NCI-H1694 treated with DMSO at 0.1 percent for 48 hours (cell line): ENCODE data around the gene PALLD.
A peak's percentile ranks its signal among the peaks of the same experiment; 100 is the strongest.

ENCODE experiments used
- DNase-seq: peaks from one replicate; lab custom pipeline; 2025; lab: John Stamatoyannopoulos, UW

PALLD gene

GRCh38 chr4:168527560-168527959, 30.7 kb downstream of the PALLD start:
- DNase-seq = no peak

DNA sequence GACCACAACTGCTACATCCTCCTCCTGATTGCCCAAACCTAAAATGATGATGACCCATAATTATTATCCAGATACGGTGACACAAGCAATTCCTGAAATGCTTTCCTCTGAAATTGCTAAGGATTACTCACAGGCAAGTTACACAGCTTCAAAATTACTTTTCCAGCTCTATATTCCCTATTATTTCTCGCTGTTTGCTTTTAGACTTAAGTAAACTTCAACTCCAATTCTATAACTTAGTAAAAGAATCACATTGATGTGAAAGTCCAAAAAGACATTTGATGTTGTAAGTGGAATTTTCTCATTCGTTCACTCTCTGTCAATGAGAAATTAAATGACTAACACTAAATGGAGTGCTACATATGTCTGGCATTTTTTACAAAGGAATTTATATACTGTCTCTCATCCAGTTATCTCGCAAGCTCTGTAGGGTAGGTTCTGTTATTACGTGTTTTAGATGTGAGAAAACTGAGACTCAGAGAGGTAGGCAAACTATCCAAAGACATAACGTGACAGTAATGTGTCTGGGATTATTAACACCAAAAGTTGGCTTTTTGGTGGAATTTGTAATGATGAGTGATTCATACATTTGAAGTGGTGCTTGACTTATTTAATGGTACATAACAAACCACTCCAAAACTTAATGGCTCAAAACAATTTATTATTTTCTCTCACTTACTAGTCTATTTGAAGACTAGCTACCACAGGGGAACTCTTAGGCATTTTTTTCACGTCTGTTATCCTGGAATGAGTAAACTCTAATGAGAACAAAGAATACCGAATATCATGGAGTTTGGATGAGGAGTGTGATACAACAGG, 31.5 kb downstream of the PALLD start:
- DNase-seq = no peak

- DNase-seq = no peak
Measured at GRCh38 chr4:168529257-168529656, 32.4 kb downstream of the PALLD start.

GRCh38 chr4:168531305-168531704, 34.5 kb downstream of the PALLD start:
- DNase-seq = no peak

DNA sequence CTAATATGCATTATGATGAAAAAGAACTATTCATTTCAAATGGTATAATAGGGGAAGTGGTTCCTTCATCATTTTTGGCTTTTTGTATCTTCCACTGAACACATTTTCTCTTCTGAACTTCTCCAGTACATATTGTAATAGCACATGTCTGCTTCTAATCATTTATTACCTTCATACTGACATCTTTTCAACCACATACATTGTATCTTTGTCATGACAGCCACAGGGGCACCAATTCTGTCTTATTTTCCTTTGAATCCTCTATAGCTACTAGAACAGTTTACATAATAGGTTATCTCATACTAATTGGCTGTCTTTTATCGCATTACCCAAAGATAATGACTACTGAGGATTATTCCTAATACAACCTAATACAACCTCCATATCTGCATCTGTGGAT, 37.7 kb downstream of the PALLD start:
- no peak for DNase-seq

GRCh38 chr4:168535689-168536088, 38.8 kb downstream of the PALLD start:
- no peak for DNase-seq

DNA sequence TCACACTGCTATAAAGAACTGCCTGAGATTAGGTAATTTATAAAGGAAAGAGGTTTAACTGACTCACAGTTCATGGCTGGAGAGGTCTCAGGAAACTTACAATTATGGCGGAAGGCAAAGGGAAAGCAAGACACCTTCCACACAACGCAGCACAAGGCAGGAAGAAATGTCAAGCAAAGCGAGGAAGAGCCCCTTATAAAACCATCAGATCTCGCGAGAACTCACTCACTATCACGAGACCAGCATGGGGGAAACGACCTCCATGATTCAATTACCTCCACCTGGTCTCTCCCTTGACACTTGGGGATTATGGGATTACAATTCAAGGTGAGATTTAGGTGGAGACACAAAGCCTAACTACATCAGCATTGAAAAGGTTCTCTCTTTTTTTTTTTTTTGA, 39.6 kb downstream of the PALLD start:
- DNase-seq = no peak

- DNase-seq = no peak
Measured at GRCh38 chr4:168537086-168537485, 40.2 kb downstream of the PALLD start.

DNA sequence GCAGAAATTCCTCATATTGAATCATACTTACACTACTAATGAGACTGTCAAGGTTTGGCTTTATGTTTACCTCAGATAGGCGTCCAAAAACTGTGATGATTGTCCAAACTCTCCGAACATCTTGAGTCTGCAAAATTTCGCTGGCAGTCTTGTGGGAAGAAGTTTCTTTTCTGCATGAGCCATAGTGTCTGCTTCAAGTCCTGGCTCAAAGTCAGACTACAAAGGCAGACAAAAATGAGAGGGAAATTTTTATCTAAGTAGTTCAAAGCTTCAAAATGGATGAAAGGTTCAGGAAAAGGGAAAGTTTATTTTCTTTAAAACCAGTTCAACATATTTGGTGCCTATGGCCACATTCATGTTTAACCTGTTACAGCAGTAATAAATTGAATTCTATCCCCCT, 40.7 kb downstream of the PALLD start:
- no peak for DNase-seq

DNA sequence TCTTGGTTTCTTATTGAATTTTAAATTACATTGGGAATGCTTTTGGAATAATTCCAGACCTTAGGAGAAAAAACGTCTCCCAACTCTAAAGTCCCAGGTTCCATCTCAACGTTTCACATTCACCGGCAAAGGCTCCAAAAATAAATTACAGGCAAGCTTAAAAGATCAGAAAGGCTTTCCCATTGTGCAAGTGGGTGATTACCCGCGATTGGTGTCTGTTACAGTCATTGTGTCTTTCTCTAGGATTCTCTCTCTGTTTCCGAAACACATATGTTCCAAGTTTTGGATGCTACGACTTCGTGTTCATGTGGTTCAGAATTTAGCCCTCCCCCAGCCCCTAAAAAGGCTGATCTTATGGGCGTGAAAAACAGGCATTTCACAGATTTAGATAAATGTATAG, 41.8 kb downstream of the PALLD start:
- DNase-seq = no peak

DNA sequence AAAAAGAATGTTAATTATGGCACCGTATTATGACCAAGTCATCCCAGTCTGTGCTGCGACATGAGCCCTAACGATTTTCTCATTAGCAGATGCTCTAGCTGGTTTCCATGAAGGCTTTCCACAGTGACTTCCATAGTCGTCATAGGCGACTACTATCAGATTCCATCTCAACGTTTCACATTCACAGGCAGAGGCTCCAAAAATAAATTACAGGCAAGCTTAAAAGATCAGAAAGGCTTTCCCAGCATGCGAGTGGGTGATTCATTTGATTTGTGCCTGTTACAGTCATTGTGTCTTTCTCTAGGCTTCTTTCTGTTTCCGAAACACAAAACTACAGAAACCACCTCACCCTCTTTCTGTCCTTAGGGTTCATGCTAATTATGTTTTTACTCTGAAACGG, 43.2 kb downstream of the PALLD start:
- DNase-seq = no peak

DNA sequence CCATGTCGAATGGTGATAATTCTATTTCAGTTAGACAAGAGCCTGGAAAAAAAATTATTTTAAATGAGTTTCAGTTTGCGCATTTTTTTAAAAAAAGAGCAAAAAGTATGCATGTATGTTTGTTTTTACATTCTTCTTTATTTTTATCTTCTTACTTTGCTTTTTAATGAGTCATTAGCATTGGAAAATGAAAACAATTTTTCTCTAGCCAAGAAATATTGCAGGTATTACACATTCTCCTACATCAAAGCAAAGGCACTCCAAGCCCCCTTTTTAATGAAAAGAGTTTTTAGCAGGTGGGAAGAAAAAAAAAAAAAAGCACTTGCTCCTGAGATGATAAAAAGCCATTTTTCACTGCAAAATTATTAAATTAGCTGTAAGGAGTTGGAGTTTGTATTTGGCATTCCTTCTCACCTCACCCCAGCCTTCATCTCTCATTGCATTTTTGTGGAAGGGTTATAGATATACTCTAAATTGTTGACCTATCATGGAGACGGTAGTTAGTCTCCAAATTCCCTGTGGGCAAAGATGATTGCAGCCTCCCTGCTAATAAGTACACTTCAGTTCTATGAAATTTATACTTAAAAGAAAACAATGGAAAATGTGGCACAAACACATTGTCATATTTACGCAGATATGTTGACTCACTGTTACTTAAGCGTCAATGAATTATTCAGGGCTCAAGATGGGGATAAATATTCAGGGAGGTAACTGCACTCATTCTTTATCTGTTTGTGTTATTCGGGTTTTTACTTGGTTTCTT, 43.8 kb downstream of the PALLD start:
- no peak for DNase-seq

DNA sequence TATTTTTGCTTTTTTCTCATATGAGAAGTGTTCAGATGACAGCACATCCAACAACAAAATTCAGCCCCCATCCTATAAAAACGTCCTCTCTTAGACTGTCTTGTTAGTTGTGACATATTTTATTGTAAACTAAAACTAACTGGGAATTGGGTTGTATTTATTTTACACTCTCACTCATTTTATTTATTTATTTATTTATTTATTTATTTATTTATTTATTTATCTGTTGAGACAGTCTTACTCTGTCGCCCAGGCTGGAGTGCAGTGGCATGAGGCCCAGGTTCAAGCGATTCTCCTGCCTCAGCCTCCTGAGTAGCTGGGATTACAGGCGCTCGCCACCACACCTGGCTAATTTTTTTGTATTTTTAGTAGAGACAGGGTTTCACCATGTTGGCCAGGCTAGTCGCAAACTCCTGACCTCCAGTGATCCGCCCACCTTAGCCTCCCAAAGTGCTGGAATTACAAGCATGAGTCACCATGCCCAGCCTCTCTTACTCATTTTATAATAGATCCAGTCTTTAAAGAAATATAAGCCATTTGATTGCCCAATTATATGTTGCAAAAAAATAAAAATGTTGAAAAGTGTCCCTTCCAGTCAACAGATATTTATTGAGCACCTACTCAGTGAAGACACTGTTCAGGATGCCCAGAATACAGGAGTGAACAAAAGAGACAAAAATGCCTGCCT, 44.6 kb downstream of the PALLD start:
- no peak for DNase-seq

DNA sequence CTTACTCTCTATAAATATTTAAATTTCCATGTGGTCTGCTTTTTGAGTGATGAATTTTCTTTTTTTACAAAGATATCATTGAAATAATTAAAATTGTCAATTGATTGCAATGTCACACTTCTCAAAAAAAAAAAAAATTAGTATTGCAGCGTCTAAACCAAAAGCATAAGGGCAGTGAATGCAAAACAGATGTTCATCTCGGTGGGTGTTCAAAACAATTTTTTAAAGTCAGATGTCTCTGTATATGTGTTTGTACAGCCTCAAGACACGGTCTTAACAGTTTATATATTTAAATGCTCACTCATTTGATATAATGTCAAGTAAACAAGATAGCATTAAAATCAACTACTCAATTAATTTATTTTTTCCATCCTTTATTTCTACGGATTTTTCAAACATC, 52.3 kb downstream of the PALLD start:
- peak; percentile 56 for DNase-seq

DNA sequence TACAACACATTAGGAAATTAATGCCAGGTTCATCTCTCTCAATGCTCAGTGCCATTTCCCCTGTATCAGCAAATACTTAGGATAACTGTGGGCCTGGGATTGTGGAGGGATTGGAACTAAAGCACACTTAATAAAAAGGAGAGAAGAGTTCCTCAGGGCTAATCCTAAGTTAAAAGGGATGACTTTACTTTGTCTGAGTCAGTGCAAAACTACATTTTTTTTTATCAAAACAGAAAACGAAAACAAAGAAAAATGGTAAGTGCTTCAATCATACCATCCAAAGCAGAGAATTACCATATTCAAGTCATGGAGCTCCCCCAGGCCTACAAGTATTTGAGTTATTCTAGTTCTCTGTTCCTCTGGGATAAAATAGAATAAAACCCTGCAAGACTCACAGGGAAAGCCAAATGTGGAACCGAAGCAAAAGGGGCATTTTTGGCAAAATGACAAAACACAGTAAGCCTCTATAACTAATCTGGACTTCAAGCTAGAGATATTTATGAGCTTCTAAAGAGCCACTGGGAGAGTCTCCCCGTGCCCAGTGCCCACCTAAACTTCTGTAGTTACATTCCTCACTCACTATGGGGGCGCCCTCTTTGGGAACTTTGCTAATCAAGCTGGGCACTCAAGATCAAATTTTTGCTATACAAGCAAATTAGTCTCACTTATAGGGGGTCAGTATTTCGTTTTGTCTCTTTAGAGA, 53.4 kb downstream of the PALLD start:
- DNase-seq = no peak

DNA sequence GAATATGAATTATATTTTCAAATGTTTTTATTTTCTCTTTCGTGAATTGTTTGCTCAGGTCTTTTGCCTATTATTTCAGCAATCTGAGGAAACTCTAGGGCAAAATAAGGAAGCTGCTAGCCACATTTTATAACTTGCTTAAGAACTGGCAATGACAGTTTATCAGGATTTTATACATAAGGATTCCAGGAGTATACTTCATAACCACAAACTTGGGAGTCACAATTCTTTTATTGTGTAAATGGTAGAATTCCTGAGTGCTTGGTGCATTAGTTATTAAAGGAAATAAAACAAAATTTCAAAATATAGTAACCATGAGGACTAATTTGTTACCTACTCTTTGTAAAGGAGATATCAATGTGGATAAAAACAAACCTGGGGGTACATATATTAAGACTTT, 54.4 kb downstream of the PALLD start:
- no peak for DNase-seq

- DNase-seq = peak; percentile 21
Measured at GRCh38 chr4:168551945-168552695, 55.3 kb downstream of the PALLD start.

- DNase-seq = no peak
Measured at GRCh38 chr4:168553714-168554370, 57.0 kb downstream of the PALLD start.

DNA sequence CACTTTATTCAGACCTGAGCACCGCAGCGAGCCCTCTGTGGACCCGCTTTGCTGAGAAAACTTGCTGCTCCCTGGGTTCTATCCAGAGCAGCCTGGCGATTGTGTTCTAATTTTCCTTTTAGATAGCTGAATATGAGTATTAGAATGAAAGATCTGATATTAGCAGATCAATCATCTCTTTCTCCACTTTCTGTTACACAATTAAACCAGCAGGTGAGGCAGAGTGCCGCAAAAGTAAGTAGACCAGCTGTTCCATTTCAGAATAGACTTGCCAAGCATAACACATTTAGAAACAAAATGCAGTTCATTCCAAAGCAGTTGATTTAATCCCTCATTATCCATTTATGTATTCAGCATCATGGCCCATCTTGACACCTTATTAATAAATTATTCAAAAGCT, 58.6 kb downstream of the PALLD start:
- DNase-seq = peak; percentile 38

GRCh38 chr4:168557658-168558057, 60.8 kb downstream of the PALLD start:
- DNase-seq = no peak

- DNase-seq = no peak
Measured at GRCh38 chr4:168558599-168558998, 61.7 kb downstream of the PALLD start.
